WTC11 (cell line): Measurements from ENCODE around the gene SLAMF1.

Experiments used
- CREB1 ChIP-seq: sonication (generic); formaldehyde crosslinking; IDR thresholded peaks from 2 replicates; pipeline ENCODE4 v1.8.0; 2023; ENCODE audit warnings: mild to moderate bottlenecking, missing genetic modification reagents
- E2F1 ChIP-seq: sonication (generic); formaldehyde crosslinking; IDR thresholded peaks from 2 replicates; pipeline ENCODE4 v1.8.0; 2022; ENCODE audit warnings: mild to moderate bottlenecking, missing genetic modification reagents
- FOXP1 ChIP-seq: sonication (generic); formaldehyde crosslinking; IDR thresholded peaks from 2 replicates; pipeline ENCODE4 v1.8.0; 2022; ENCODE audit warnings: missing genetic modification reagents, mild to moderate bottlenecking, moderate library complexity, borderline replicate concordance
- JUN ChIP-seq: sonication (generic); formaldehyde crosslinking; IDR thresholded peaks from 2 replicates; pipeline ENCODE4 v1.8.0; 2023; ENCODE audit warnings: mild to moderate bottlenecking, missing genetic modification reagents
- NFE2L1 ChIP-seq: sonication (generic); formaldehyde crosslinking; IDR thresholded peaks from 2 replicates; pipeline ENCODE4 v1.8.1; 2023; ENCODE audit warnings: missing genetic modification reagents
- TEAD4 ChIP-seq: sonication (generic); formaldehyde crosslinking; IDR thresholded peaks from 2 replicates; pipeline ENCODE4 v1.8.0; 2022; ENCODE audit warnings: mild to moderate bottlenecking, missing genetic modification reagents
- ZNF121 ChIP-seq: sonication (generic); formaldehyde crosslinking; IDR thresholded peaks from 2 replicates; pipeline ENCODE4 v1.8.0; 2023; ENCODE audit warnings: missing genetic modification reagents
- ZNF232 ChIP-seq: sonication (generic); formaldehyde crosslinking; IDR thresholded peaks from 2 replicates; pipeline ENCODE4 v1.8.0; 2022; ENCODE audit warnings: mild to moderate bottlenecking, missing genetic modification reagents
- ZNF423 ChIP-seq: fragments of 250-450 bp; sonication (Bioruptor Pico); IDR thresholded peaks from 2 replicates; pipeline ENCODE4 v2.1.2; 2022; ENCODE audit warnings: mild to moderate bottlenecking, moderate library complexity
- TF ChIP-seq, protein P1 (sequence below): fragments of 200-600 bp; IDR thresholded peaks from 2 replicates; pipeline ENCODE4 v1.8.0; 2022; ENCODE audit warnings: antibody characterized with exemption

DNA sequence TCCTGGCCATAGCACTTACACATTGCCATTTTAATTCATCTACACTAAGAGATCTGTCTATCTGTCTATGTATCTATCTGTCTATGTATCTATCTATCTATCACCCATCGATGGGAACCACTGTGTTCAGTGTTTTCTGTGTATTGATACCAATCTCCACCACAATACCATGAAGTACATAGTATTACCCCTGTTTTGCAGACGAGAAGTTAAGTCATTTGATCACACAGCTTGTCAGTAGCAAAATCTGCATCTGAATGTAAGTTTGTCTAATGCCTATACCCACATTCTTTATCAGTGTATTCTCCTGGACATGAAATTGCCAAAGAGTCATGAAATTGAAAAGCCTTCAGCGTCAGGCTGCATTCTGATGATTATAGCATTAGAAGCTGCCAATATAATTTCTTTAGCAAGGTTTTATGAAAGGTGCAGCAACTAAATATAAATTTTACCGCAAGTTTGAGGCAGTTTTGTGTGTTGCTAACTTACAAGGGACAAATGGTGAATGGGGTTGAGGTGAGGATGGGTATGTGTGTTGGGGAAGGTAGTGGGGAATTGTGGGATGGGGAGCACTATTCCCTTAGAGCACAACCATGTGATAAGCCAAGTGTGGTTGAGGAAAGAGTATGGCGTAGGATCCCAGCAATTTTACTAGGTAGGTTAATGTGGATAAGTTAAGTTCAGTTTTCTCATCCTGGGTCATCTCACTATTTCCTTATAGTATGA lies 24.2 kb downstream of the SLAMF1 start:
- TF ChIP-seq CREB1 (CRISPR knock-in tag) (no peak), FOXP1 (CRISPR knock-in tag) (no peak), ZNF423 (no peak), NFE2L1 (no peak), ZNF121 (CRISPR knock-in tag) (no peak), E2F1 (no peak), JUN (CRISPR knock-in tag) (no peak), TEAD4 (CRISPR knock-in tag) (no peak), ZNF232 (CRISPR knock-in tag) (no peak)
- TF ChIP-seq, protein P1, sequence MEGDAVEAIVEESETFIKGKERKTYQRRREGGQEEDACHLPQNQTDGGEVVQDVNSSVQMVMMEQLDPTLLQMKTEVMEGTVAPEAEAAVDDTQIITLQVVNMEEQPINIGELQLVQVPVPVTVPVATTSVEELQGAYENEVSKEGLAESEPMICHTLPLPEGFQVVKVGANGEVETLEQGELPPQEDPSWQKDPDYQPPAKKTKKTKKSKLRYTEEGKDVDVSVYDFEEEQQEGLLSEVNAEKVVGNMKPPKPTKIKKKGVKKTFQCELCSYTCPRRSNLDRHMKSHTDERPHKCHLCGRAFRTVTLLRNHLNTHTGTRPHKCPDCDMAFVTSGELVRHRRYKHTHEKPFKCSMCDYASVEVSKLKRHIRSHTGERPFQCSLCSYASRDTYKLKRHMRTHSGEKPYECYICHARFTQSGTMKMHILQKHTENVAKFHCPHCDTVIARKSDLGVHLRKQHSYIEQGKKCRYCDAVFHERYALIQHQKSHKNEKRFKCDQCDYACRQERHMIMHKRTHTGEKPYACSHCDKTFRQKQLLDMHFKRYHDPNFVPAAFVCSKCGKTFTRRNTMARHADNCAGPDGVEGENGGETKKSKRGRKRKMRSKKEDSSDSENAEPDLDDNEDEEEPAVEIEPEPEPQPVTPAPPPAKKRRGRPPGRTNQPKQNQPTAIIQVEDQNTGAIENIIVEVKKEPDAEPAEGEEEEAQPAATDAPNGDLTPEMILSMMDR: no peak
